Dedifferentiated amniotic fluid mesenchymal stem cell (primary cell): ENCODE measurements around the gene SIRPD.
"Not testable (repeated sequence)": the region's sequence is repeated elsewhere in the genome, so short reads cannot be mapped to it uniquely, and the experiment has no call there.

Experiments used
- DNase-seq: peaks from one replicate; pipeline ENCODE4 v3.0.0-alpha.2; 2016; ENCODE audit errors: extremely low spot score

The SIRPD gene

GRCh38 chr20:1537731-1538058 lies 19.8 kb downstream of the SIRPD start:
- DNase-seq, result no peak

GRCh38 chr20:1536893-1537730 lies 20.4 kb downstream of the SIRPD start:
- no peak for DNase-seq

GRCh38 chr20:1535420-1536175 lies 21.9 kb downstream of the SIRPD start:
- DNase-seq, result no peak

- no peak for DNase-seq
Observed at GRCh38 chr20:1534526-1534925, 23.0 kb downstream of the SIRPD start.

- DNase-seq, result no peak
Observed at GRCh38 chr20:1533059-1533458, 24.4 kb downstream of the SIRPD start.

GRCh38 chr20:1528811-1529210 lies 28.7 kb downstream of the SIRPD start:
- DNase-seq, result no peak

GRCh38 chr20:1527923-1528322 lies 29.6 kb downstream of the SIRPD start:
- no peak for DNase-seq

- DNase-seq, result no peak
Observed at GRCh38 chr20:1526896-1527295, 30.6 kb downstream of the SIRPD start.

GRCh38 chr20:1526310-1526709 lies 31.2 kb downstream of the SIRPD start:
- DNase-seq, result no peak

- DNase-seq, result no peak
Observed at GRCh38 chr20:1524004-1524403, 33.5 kb downstream of the SIRPD start.

GRCh38 chr20:1517010-1517409 lies 40.5 kb downstream of the SIRPD start:
- no peak for DNase-seq

- DNase-seq, result no peak
Observed at GRCh38 chr20:1513801-1514200, 43.7 kb downstream of the SIRPD start.

- DNase-seq, result no peak
Observed at GRCh38 chr20:1509237-1509636, 48.3 kb downstream of the SIRPD start.

- no peak for DNase-seq
Observed at GRCh38 chr20:1508574-1508973, 48.9 kb downstream of the SIRPD start.

GRCh38 chr20:1507276-1507675 lies 50.2 kb downstream of the SIRPD start:
- no peak for DNase-seq

- DNase-seq, result no peak
Observed at GRCh38 chr20:1505871-1506270, 51.6 kb downstream of the SIRPD start.

GRCh38 chr20:1505361-1505760 lies 52.1 kb downstream of the SIRPD start:
- DNase-seq, result no peak

GRCh38 chr20:1503564-1504227 lies 53.8 kb downstream of the SIRPD start:
- peak; percentile 89 for DNase-seq

- DNase-seq, result no peak
Observed at GRCh38 chr20:1500496-1500895, 57.0 kb downstream of the SIRPD start.

GRCh38 chr20:1499528-1500420 lies 57.7 kb downstream of the SIRPD start:
- DNase-seq, result no peak

GRCh38 chr20:1497371-1497770 lies 60.1 kb downstream of the SIRPD start:
- DNase-seq, result not testable (repeated sequence)

- no peak for DNase-seq
Observed at GRCh38 chr20:1496930-1497329, 60.6 kb downstream of the SIRPD start.
